Activated naive CD4-positive, alpha-beta T cell treated with anti-CD3 and anti-CD28 coated beads, Interleukin-2, amount 10 ng/mL, durations not matched to agents 7 days and 5 days (primary cell): ENCODE results near the gene PKHD1.

Experiments
- CTCF ChIA-PET: fragments of 350-600 bp; sonication (Branson Sonifier 250); formaldehyde crosslinking; loops from one replicate; lab custom pipeline; 2021; ENCODE audit warnings: antibody characterized with exemption; lab: Charles Lee
- DNase-seq: peaks from one replicate; pipeline ENCODE4 v3.0.0-alpha.2; 2020
- H3K27ac Mint-ChIP-seq: one replicate; pipeline ENCODE4 v1.8.0; 2021; ENCODE audit warnings: mild to moderate bottlenecking, moderate library complexity, mixed read lengths
- H3K27me3 Mint-ChIP-seq: one replicate; pipeline ENCODE4 v1.8.0; 2021; ENCODE audit warnings: mild to moderate bottlenecking, mixed read lengths
- H3K36me3 Mint-ChIP-seq: one replicate; pipeline ENCODE4 v1.8.0; 2021; ENCODE audit warnings: mixed read lengths
- H3K4me1 Mint-ChIP-seq: one replicate; pipeline ENCODE4 v1.8.0; 2021; ENCODE audit warnings: mixed read lengths
- H3K4me3 Mint-ChIP-seq: one replicate; pipeline ENCODE4 v1.8.0; 2021; ENCODE audit warnings: mild to moderate bottlenecking, moderate library complexity, mixed read lengths
- H3K9me3 Mint-ChIP-seq: one replicate; pipeline ENCODE4 v1.8.0; 2021; ENCODE audit warnings: mixed read lengths

PKHD1 gene

DNA sequence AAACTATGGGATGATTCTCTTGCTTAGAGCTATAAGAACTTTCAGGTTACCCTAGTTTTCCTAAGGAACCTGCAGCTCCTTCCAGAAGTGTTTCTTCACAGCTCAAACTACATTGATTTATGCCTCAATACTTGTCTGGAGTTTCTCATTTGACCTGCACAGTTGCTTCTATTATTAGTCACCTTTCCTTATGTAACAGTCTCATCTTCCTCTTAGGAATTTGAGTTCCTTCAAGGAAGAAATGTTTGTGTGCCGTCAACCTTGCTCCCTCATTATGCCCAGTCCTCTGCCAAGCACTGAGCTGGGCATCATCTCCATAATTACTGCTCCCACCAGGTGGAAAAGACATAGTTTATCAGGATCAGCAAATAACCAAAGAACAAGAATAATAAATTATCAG lies 466.4 kb downstream of the PKHD1 start:
- H3K9me3 Mint-ChIP-seq, result no peaks in the 10 kb centered on the region
- DNase-seq, result no peak
- H3K4me1 Mint-ChIP-seq, result no peaks in the 10 kb centered on the region
- H3K36me3 Mint-ChIP-seq, result no peaks in the 10 kb centered on the region
- H3K27ac Mint-ChIP-seq, result no peak overlapping the region
- CTCF ChIA-PET, result no interaction called here
- H3K27me3 Mint-ChIP-seq, result no peaks in the 10 kb centered on the region
- no peak overlapping the region for H3K4me3 Mint-ChIP-seq

DNA sequence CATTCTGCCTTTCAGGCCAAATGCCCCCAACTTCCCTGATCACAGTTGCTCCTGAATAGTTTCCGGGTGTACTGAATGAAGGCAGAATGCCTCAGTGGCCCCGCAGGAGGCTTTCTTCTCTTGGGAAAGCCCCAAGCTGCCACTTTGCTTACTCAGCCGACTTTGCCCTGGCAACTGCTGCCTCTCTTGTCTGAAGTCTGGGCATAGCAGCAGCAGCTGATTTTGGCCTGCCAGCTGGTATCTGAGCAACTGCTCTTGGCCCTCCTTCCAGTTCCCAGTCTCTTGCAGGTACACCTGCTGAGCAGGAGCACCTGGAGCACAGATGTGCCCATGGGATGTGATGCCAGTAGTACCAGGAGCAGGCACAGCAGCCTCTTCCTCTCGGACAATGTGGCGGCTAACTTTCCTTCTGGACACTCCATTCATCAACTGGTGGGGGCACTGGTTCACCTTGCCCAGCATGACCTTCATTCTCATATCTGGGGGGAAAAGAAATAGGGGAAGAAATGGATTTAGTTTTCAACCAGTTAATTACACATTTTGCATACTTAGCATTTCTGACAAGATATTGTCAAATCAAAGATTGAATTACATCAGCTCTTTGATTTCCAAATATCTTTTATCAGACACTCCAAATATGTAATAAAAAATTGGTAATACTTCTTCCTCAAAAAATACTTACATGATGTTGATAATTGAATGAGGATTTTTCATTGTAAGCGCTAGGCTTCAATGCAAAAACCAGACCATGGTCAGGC lies 468.2 kb downstream of the PKHD1 start:
- no peak overlapping the region for H3K4me3 Mint-ChIP-seq
- DNase-seq, result no peak
- no peaks in the 10 kb centered on the region for H3K27me3 Mint-ChIP-seq
- CTCF ChIA-PET, result no interaction called here
- no peaks in the 10 kb centered on the region for H3K9me3 Mint-ChIP-seq
- no peaks in the 10 kb centered on the region for H3K36me3 Mint-ChIP-seq
- H3K27ac Mint-ChIP-seq, result no peak overlapping the region
- H3K4me1 Mint-ChIP-seq, result no peaks in the 10 kb centered on the region

DNA sequence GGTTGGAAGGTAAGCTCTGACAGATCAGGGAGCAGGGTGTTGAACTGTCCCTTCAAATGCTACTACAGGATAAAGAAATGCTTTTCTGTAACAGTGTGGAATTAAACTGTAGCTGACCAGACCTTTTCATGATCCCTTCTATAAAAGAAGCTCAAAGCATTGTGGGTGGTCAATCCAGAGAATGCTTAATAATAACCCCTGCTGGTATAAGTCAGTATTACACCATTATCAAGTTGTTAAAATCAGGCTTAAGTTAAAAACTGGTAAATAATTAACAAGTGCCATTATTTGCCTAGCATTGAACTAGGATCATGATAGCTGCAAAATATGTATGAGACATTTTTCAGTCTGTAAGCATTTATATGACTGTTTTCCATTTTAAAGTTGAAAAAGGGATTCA lies 468.9 kb downstream of the PKHD1 start:
- Mint-ChIP-seq H3K4me3 (no peak overlapping the region), H3K9me3 (no peaks in the 10 kb centered on the region), H3K27me3 (no peaks in the 10 kb centered on the region), H3K36me3 (no peaks in the 10 kb centered on the region), H3K27ac (no peak overlapping the region), H3K4me1 (no peaks in the 10 kb centered on the region)
- DNase-seq, result no peak
- CTCF ChIA-PET, result interaction anchor here (0.9 kb wide), 1 partner anchor 92 kb away, joined by 3 read pairs; no protein-coding TSS in a partner anchor

DNA sequence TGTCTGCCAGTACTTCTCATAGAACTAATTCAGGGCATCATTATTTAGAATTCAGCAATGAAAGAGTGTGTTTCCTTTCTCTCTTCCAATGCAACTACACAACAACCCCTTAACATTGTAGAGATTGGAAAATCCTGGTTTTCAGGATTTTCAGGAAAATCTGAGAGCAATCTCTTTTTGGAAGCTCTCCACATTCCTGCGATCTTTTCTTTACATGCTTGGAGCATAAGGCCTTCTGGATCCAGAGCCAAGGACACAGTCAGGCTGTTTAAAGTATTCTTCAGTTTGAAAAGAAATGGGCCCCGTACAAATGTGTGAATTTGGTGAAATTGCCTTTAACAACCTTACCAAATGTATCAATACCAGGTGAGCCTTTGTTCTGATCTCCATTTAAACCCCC lies 469.7 kb downstream of the PKHD1 start:
- DNase-seq, result no peak
- Mint-ChIP-seq H3K27ac (no peak overlapping the region), H3K4me3 (no peak overlapping the region), H3K4me1 (no peaks in the 10 kb centered on the region), H3K36me3 (no peaks in the 10 kb centered on the region), H3K27me3 (no peaks in the 10 kb centered on the region), H3K9me3 (no peaks in the 10 kb centered on the region)
- CTCF ChIA-PET, result interaction anchor here (0.9 kb wide), 1 partner anchor 92 kb away, joined by 3 read pairs; no protein-coding TSS in a partner anchor

DNA sequence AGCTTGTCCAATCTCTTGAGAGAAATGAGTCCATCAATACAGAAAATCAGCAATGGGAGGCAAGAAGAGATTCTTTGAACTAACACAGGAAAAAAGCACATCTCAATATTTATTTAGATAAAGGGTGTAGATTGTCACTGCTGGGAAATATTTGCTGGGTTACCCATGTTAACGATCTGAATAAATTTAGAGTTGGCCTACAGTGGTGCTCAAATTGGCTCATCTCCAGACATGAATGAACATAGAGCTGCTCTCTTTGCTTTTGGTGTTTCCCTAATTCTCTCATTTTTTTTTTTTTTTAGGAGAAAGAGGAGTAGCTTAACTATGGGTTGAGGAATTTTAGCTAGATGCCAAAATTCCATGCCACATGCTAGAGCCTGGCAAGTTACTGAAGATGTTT lies 471.2 kb downstream of the PKHD1 start:
- Mint-ChIP-seq H3K27me3 (no peaks in the 10 kb centered on the region), H3K27ac (no peak overlapping the region), H3K36me3 (no peaks in the 10 kb centered on the region), H3K4me3 (no peak overlapping the region), H3K9me3 (no peaks in the 10 kb centered on the region), H3K4me1 (no peaks in the 10 kb centered on the region)
- DNase-seq, result no peak
- CTCF ChIA-PET, result no interaction called here

DNA sequence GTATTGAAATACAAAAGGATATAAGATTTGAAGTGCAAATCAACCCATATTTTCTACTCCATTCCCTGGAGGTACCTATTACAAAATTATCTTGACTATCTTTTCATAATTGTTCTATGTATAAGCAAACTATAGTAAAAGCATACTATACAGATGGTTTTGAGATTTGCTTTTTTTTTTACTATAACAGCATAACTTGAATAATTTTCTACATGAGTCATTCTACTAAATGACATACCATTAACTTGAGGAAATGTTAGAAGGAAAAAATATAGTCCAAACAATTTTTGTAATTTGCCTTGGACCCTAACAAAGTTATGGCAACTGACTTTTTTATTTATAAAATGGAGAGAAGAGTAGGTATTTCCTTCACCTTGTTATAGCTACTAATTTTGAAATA lies 472.7 kb downstream of the PKHD1 start:
- H3K4me3 Mint-ChIP-seq, result no peak overlapping the region
- no peaks in the 10 kb centered on the region for H3K9me3 Mint-ChIP-seq
- H3K4me1 Mint-ChIP-seq, result no peaks in the 10 kb centered on the region
- H3K27ac Mint-ChIP-seq, result no peak overlapping the region
- DNase-seq, result no peak
- no peaks in the 10 kb centered on the region for H3K27me3 Mint-ChIP-seq
- CTCF ChIA-PET, result no interaction called here
- no peaks in the 10 kb centered on the region for H3K36me3 Mint-ChIP-seq

DNA sequence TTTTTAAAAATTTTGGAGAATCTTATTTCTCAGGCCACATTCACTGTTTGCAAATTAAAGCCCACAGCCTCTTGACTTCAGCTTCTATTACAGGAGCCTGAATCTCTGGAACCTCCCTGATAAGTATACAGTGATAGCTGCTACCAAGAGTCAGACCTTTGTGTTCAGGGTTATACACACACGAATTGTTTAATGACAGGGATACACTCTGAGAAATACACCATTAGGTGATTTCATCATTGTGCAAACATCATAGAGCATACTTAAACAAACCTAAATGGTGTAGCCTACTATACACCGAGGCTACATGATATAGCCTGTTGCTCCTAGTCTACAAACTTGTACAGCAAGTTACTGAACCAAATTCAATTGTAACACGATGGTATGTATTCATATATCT lies 473.9 kb downstream of the PKHD1 start:
- DNase-seq, result no peak
- Mint-ChIP-seq H3K9me3 (no peaks in the 10 kb centered on the region), H3K4me1 (no peaks in the 10 kb centered on the region), H3K4me3 (no peak overlapping the region), H3K27me3 (no peaks in the 10 kb centered on the region), H3K36me3 (no peaks in the 10 kb centered on the region), H3K27ac (no peak overlapping the region)
- CTCF ChIA-PET, result no interaction called here

DNA sequence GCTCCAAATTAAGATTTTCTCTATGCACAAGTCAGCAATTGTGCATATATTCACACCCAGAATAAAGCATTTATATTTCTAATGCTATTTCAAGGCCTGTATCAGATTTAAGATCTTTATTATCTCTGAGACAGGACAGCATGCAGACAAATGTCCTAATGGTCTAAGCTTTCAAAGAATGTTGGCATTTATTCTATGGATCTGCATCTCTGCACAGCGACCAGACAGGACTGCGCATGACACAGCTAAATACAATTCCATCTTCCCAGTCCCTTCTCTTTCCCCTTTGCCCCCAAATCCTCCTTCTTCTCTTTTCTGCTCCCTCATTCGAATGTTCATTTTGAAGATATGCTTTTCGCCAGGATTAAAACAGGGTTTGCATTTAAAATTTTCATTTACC lies 478.5 kb downstream of the PKHD1 start:
- Mint-ChIP-seq H3K4me1 (no peaks in the 10 kb centered on the region), H3K4me3 (no peak overlapping the region), H3K36me3 (no peaks in the 10 kb centered on the region), H3K27ac (no peak overlapping the region), H3K9me3 (no peaks in the 10 kb centered on the region), H3K27me3 (no peaks in the 10 kb centered on the region)
- CTCF ChIA-PET, result no interaction called here
- no peak for DNase-seq

DNA sequence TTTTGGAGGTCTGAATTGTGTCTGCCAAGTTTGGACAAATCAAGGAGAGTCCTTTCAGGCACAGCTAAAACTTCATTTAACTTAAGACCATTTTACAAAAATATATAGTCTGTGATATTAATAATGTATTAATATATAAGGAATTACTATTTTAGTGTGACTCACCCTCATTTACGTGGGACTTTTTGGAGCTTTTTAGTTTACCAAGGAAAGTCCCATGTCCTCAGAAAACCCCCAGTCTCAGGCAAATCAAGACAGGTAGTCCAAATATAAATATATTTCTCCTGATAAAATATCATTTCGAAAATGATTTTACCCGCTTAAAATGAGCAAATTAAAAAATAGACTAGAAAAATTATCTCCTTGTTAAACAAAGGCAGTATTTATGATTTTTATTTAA lies 479.0 kb downstream of the PKHD1 start:
- Mint-ChIP-seq H3K9me3 (no peaks in the 10 kb centered on the region), H3K27ac (no peak overlapping the region), H3K36me3 (no peaks in the 10 kb centered on the region), H3K27me3 (no peaks in the 10 kb centered on the region), H3K4me1 (no peaks in the 10 kb centered on the region), H3K4me3 (no peak overlapping the region)
- no peak for DNase-seq
- CTCF ChIA-PET, result no interaction called here

DNA sequence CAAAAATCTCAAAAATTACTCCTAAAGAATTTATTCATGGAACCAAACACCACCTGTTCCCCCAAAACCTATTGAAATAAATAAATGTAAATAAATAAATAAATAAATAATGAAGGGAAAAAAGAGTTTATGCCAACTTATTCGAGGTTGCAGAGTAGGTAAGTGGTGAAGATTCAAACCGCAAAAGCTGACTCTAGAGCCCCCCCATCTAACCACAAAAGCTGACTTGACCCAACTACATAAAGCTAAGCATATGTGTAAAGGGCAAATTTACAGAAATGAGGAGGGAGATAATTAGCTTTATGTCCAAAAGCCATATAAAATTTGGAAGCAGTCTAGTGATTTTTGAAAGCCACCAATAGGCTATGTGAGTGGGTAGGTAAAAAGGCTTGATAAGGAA lies 486.9 kb downstream of the PKHD1 start:
- no peaks in the 10 kb centered on the region for H3K4me1 Mint-ChIP-seq
- H3K27ac Mint-ChIP-seq, result no peak overlapping the region
- CTCF ChIA-PET, result no interaction called here
- H3K9me3 Mint-ChIP-seq, result peaks cover 6% of the 10 kb centered on the region
- no peak overlapping the region for H3K4me3 Mint-ChIP-seq
- DNase-seq, result no peak
- H3K27me3 Mint-ChIP-seq, result no peaks in the 10 kb centered on the region
- H3K36me3 Mint-ChIP-seq, result no peaks in the 10 kb centered on the region

DNA sequence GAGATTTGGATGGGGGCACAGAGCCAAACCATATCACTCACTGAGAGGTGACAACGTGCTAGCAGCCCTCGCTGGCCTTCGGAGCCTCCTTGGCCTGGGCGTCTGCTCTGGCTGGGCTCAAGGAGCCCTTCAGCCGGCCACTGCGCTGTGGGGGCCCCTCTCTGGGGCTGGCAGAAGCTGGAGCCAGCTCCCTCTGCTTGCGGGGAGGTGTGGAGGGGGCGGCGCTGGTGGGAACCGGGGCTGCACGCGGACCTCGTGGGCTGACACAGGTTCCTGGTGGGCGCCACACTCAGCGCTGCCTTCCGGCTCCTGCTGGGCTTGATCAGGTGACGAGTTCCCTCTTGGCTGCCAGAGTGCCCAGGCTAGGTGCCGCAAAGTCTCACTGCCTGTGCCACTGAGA lies 489.2 kb downstream of the PKHD1 start:
- Mint-ChIP-seq H3K27ac (no peak overlapping the region), H3K27me3 (no peaks in the 10 kb centered on the region), H3K9me3 (peaks cover 6% of the 10 kb centered on the region), H3K4me1 (no peaks in the 10 kb centered on the region), H3K36me3 (no peaks in the 10 kb centered on the region), H3K4me3 (no peak overlapping the region)
- no peak for DNase-seq
- CTCF ChIA-PET, result no interaction called here

DNA sequence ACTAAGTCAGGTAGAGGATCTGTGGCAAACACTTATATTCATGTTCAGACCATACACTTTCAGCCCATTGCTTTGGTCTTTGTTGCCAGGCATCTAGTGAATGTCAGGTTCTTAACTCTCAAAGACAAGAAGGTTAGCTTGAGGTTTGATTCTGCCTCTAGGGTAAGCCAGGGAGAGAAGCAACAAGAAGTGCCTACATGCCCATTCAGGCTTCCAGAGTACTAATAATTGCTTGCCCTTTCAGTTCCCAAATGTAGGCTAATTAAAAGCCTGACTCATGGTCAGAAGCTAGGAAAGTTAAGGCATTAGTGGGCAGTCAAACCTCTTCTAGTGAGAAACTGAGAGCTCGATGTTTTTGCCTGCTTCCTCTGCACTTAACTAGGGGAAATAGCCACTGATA lies 492.4 kb downstream of the PKHD1 start:
- H3K9me3 Mint-ChIP-seq, result peaks cover 6% of the 10 kb centered on the region
- no peak overlapping the region for H3K4me3 Mint-ChIP-seq
- DNase-seq, result no peak
- H3K4me1 Mint-ChIP-seq, result no peaks in the 10 kb centered on the region
- no peaks in the 10 kb centered on the region for H3K27me3 Mint-ChIP-seq
- CTCF ChIA-PET, result no interaction called here
- no peak overlapping the region for H3K27ac Mint-ChIP-seq
- no peaks in the 10 kb centered on the region for H3K36me3 Mint-ChIP-seq

DNA sequence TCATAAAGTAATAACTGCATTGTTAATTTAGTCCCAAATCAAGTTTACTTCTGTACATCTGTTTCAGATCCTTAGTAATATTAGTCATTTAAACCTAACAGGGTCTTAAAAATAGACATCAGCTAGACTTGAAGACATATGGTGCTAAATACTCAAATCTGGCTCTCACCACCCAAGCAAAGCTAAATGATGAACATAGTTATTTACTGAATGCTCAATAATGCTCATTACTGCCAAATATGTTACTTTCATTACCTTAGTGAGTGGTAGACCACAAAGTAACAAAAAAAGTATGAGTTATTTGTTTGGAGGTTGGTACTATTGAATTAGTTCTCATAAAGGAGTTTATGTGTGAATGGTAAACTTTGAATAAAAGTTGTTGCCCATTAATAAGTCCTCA lies 502.1 kb downstream of the PKHD1 start:
- Mint-ChIP-seq H3K9me3 (no peaks in the 10 kb centered on the region), H3K27me3 (no peaks in the 10 kb centered on the region), H3K36me3 (no peaks in the 10 kb centered on the region), H3K4me3 (no peak overlapping the region), H3K4me1 (no peaks in the 10 kb centered on the region), H3K27ac (no peak overlapping the region)
- CTCF ChIA-PET, result no interaction called here
- DNase-seq, result no peak

DNA sequence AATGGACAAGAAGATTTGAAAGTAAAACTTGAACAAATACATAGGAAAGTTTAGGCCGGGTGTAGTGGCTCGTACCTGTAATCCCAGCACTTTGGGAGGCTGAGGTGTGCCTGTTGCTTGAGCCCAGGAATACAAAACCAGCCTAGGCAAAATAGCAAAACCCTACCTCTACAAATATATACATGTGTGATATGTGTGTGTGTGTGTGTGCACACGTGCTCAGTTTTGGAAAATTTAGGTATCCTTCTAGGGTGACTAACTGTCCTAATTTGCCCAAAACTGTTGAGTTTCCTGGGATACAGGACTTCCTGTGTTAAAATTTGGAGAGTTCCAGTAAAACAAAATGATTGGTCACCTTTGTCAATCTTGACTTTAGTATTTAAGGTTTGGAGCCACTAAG lies 503.2 kb downstream of the PKHD1 start:
- Mint-ChIP-seq H3K9me3 (no peaks in the 10 kb centered on the region), H3K36me3 (no peaks in the 10 kb centered on the region), H3K4me3 (no peak overlapping the region), H3K4me1 (no peaks in the 10 kb centered on the region), H3K27me3 (no peaks in the 10 kb centered on the region), H3K27ac (no peak overlapping the region)
- no peak for DNase-seq
- CTCF ChIA-PET, result no interaction called here

DNA sequence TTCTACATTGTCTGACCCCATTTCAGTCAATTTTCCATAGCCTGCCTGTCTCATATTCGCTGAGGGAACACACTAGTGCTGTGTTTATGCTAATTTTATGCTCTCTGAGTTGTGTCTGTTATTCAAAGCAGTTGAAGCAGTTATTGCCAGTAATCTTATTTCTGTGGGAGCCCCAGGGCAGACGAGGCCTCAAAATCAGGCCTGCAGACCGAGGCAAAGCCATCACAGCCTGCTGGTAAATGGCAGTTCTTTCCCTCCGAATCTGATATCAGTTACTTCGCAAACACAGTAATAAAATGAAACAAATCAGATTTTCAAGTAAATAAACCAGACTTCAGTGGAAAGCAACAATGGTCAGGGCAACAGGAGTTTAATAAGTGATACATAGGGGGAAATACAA lies 508.4 kb downstream of the PKHD1 start:
- Mint-ChIP-seq H3K4me3 (no peak overlapping the region), H3K36me3 (no peaks in the 10 kb centered on the region), H3K27me3 (no peaks in the 10 kb centered on the region), H3K9me3 (peaks cover 7% of the 10 kb centered on the region), H3K27ac (no peak overlapping the region), H3K4me1 (no peaks in the 10 kb centered on the region)
- DNase-seq, result no peak
- CTCF ChIA-PET, result no interaction called here

DNA sequence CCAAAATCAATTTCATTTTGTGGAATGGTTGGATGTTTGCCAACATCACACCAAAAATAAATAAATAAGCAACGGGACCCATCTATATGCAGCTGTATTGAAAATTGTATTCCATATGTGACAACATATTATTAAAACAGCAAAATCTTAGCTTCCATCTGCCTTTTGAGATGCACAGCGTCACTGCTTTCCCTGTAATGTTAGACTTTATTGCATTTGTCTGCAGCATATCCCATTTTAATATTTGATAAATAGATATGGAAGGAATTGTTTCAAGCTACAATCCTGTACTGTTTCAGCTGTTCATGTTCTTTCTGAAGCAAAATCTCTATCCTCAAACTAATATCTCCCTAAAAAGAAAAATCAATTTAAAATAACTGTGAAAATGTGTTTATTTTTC lies 509.1 kb downstream of the PKHD1 start:
- CTCF ChIA-PET, result no interaction called here
- H3K4me1 Mint-ChIP-seq, result no peaks in the 10 kb centered on the region
- peaks cover 7% of the 10 kb centered on the region for H3K9me3 Mint-ChIP-seq
- H3K36me3 Mint-ChIP-seq, result no peaks in the 10 kb centered on the region
- H3K27ac Mint-ChIP-seq, result no peak overlapping the region
- no peak for DNase-seq
- no peak overlapping the region for H3K4me3 Mint-ChIP-seq
- H3K27me3 Mint-ChIP-seq, result no peaks in the 10 kb centered on the region
